MM.1S (cell line): ENCODE measurements around the gene IREB2.

Experiments used
- DNase-seq: peaks from one replicate; pipeline ENCODE4 v3.0.0-alpha.2; 2015
- H2AFZ ChIP-seq: fragments of 300-600 bp; sonication (generic); 2 replicates; pipeline ENCODE4 v1.6.0; 2016; ENCODE audit warnings: antibody characterized with exemption, low read length
- H3F3A ChIP-seq: fragments of 300-600 bp; sonication (generic); 2 replicates; pipeline ENCODE4 v1.6.1; 2016; ENCODE audit warnings: mild to moderate bottlenecking, antibody characterized with exemption, low read length, moderate library complexity, mixed read lengths; ENCODE audit not compliant: insufficient read depth
- H3K27ac ChIP-seq: fragments of 300-600 bp; sonication (generic); 2 replicates; pipeline ENCODE4 v1.5.1; 2016; ENCODE audit warnings: mild to moderate bottlenecking, low read length
- H3K27me3 ChIP-seq: fragments of 300-600 bp; sonication (generic); replicated peaks from 2 replicates; pipeline ENCODE4 v1.6.0; 2016; ENCODE audit warnings: low read length; ENCODE audit not compliant: insufficient read depth
- H3K36me3 ChIP-seq: fragments of 300-600 bp; sonication (generic); replicated peaks from 2 replicates; pipeline ENCODE4 v1.6.1; 2016; ENCODE audit warnings: mild to moderate bottlenecking, low read length, mixed read lengths; ENCODE audit not compliant: insufficient read depth
- H3K4me1 ChIP-seq: fragments of 300-600 bp; sonication (generic); 2 replicates; pipeline ENCODE4 v1.6.1; 2016; ENCODE audit warnings: low read length, mixed read lengths
- H3K4me2 ChIP-seq: fragments of 300-600 bp; sonication (generic); 2 replicates; pipeline ENCODE4 v1.6.0; 2016; ENCODE audit warnings: low read depth, low read length
- H3K4me3 ChIP-seq: fragments of 300-600 bp; sonication (generic); 2 replicates; pipeline ENCODE4 v1.5.1; 2016; ENCODE audit warnings: low read length, mixed read lengths
- H3K79me2 ChIP-seq: fragments of 300-600 bp; sonication (generic); 2 replicates; pipeline ENCODE4 v1.6.1; 2016; ENCODE audit warnings: mixed run types, low read length, mixed read lengths
- H3K9ac ChIP-seq: fragments of 300-600 bp; sonication (generic); 2 replicates; pipeline ENCODE4 v1.6.1; 2016; ENCODE audit warnings: low read length, mixed read lengths
- H3K9me2 ChIP-seq: fragments of 300-600 bp; sonication (generic); replicated peaks from 2 replicates; pipeline ENCODE4 v1.6.1; 2016; ENCODE audit warnings: mild to moderate bottlenecking, low read length, mixed read lengths; ENCODE audit not compliant: insufficient read depth
- H3K9me3 ChIP-seq: fragments of 300-600 bp; sonication (generic); replicated peaks from 2 replicates; pipeline ENCODE4 v1.6.1; 2016; ENCODE audit warnings: mild to moderate bottlenecking, low read length, mixed read lengths; ENCODE audit not compliant: insufficient read depth
- H4K20me1 ChIP-seq: fragments of 300-600 bp; sonication (generic); 2 replicates; pipeline ENCODE4 v1.6.1; 2016; ENCODE audit warnings: mild to moderate bottlenecking, low read length, moderate library complexity, mixed read lengths; ENCODE audit not compliant: insufficient read depth
- EZH2 ChIP-seq: fragments of 300-600 bp; sonication (generic); optimal IDR thresholded peaks from 2 replicates; pipeline ENCODE3; 2017; ENCODE audit warnings: low read depth, mild to moderate bottlenecking, antibody characterized with exemption, low read length, mixed read lengths
- EZH2phosphoT487 ChIP-seq: fragments of 300-600 bp; sonication (generic); IDR thresholded peaks from 2 replicates; pipeline ENCODE4 v1.6.1; 2018; ENCODE audit warnings: antibody characterized with exemption, low read length
- TF ChIP-seq, protein P1 (sequence below): fragments of 300-600 bp; sonication (generic); IDR thresholded peaks from 2 replicates; pipeline ENCODE4 v1.5.1; 2016; ENCODE audit warnings: antibody characterized with exemption, low read length, mixed read lengths

Gene IREB2

DNA sequence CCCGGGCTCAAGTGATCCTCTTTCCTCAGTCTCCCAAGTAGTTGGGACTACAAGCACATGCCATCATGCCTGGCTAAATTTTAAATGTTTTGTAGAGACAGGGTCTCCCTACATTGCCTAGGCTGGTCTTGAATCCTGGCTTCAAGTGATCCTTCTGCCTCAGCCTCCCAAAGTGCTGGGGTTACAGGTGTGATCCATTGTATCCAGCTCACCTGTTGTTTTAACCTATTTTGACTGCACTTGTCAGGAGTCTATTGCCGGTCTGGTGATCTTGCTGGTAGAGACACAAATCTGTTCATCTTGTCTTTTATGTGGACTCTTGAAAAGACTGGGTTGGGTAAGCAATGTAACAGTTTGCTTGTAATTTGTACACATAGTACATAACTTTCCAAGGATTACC is 7.9 kb downstream of the IREB2 start:
- Histone ChIP-seq H3K9me2 (no peaks in the 10 kb centered on the region), H3K9me3 (no peaks in the 10 kb centered on the region), H3K79me2 (peaks cover 97% of the 10 kb centered on the region), H3F3A (no peaks in the 10 kb centered on the region), H3K27me3 (no peaks in the 10 kb centered on the region), H2AFZ (no peak overlapping the region), H3K27ac (no peak overlapping the region), H3K4me3 (no peak overlapping the region), H4K20me1 (peaks cover 17% of the 10 kb centered on the region; the same call in 1 of the 2 replicates), H3K9ac (no peak overlapping the region), H3K4me1 (no peaks in the 10 kb centered on the region), H3K36me3 (peaks cover 17% of the 10 kb centered on the region; the same call in 1 of the 2 replicates), H3K4me2 (no peak overlapping the region)
- TF ChIP-seq EZH2phosphoT487 (no peak), EZH2 (no peak)
- TF ChIP-seq, protein P1, sequence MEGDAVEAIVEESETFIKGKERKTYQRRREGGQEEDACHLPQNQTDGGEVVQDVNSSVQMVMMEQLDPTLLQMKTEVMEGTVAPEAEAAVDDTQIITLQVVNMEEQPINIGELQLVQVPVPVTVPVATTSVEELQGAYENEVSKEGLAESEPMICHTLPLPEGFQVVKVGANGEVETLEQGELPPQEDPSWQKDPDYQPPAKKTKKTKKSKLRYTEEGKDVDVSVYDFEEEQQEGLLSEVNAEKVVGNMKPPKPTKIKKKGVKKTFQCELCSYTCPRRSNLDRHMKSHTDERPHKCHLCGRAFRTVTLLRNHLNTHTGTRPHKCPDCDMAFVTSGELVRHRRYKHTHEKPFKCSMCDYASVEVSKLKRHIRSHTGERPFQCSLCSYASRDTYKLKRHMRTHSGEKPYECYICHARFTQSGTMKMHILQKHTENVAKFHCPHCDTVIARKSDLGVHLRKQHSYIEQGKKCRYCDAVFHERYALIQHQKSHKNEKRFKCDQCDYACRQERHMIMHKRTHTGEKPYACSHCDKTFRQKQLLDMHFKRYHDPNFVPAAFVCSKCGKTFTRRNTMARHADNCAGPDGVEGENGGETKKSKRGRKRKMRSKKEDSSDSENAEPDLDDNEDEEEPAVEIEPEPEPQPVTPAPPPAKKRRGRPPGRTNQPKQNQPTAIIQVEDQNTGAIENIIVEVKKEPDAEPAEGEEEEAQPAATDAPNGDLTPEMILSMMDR, result no peak
- no peak for DNase-seq

DNA sequence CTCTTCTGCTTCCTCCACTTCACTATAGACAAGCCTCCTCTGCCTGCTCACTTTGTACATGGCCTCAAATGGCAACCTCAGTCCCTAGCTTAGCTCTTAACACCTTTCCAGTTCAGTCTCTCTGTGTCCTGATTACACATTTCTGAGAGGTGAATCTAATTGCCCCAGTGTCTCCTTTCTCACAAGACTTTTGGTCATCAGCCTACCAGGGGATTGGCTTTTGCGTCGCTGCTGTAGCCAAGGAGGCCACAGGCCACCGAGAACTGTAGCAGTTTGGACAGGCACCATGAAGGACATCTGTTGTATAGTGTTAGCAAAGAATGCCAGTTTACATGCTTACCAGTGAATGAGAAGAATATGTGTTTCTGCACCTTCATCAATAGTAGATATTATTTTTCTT is 8.5 kb downstream of the IREB2 start:
- H3K4me3 ChIP-seq, result no peak overlapping the region
- H4K20me1 ChIP-seq, result peaks cover 17% of the 10 kb centered on the region; the same call in 1 of the 2 replicates
- H3K4me1 ChIP-seq, result no peaks in the 10 kb centered on the region
- H3K36me3 ChIP-seq, result peaks cover 14% of the 10 kb centered on the region; the same call in 1 of the 2 replicates
- H3K4me2 ChIP-seq, result no peak overlapping the region
- H3K9me3 ChIP-seq, result no peaks in the 10 kb centered on the region
- DNase-seq, result no peak
- no peaks in the 10 kb centered on the region for H3K27me3 ChIP-seq
- no peak overlapping the region for H2AFZ ChIP-seq
- no peaks in the 10 kb centered on the region for H3K9me2 ChIP-seq
- no peak overlapping the region for H3K27ac ChIP-seq
- TF ChIP-seq EZH2 (no peak), EZH2phosphoT487 (no peak)
- TF ChIP-seq, protein P1, result no peak
- H3F3A ChIP-seq, result no peaks in the 10 kb centered on the region
- no peak overlapping the region for H3K9ac ChIP-seq
- H3K79me2 ChIP-seq, result peaks cover 97% of the 10 kb centered on the region

DNA sequence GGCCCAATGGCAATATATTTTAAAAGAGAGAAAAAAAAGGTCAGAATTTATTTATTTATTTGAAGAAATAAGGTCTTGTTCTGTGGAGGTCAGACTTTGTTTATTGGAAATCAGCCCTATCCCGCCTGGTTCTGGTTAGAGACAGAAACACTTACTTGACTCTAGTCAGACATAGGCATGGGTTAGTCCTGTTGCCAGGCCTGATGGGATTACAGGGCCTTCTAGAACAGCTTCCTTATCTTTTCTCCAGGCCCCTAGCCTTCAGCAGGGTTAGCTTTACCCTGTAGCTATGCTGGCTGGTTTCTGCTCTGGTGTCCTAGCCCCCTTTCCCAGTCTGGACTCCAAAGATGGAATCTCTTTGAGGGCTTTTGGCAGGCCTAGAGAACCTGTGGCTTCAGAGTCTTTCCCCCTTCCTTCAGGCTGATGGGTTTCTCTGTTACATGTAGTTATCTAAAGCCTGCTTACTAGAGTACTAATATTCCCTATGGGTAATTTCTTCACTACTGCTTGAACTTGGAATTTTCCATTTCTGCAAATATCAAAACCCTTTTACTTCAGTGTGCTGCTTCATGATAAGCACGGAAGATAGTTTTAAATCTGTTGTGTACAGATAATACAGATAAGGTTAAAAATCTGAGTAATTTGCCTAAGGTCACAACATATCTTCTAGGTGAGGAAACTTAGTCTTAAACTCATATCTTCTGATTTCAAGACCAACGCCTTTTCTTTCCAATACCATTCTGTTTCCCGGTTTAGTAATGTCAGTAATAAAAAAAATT is 10.6 kb downstream of the IREB2 start:
- H3K79me2 ChIP-seq, result peaks cover 99% of the 10 kb centered on the region
- H3K4me3 ChIP-seq, result no peak overlapping the region
- TF ChIP-seq EZH2phosphoT487 (no peak), EZH2 (no peak)
- TF ChIP-seq, protein P1, result no peak
- DNase-seq, result no peak
- no peak overlapping the region for H3K4me2 ChIP-seq
- H3K4me1 ChIP-seq, result no peaks in the 10 kb centered on the region
- peaks cover 12% of the 10 kb centered on the region; the same call in 1 of the 2 replicates for H4K20me1 ChIP-seq
- H2AFZ ChIP-seq, result no peak overlapping the region
- no peaks in the 10 kb centered on the region for H3K9me2 ChIP-seq
- no peaks in the 10 kb centered on the region for H3F3A ChIP-seq
- no peaks in the 10 kb centered on the region for H3K27me3 ChIP-seq
- no peak overlapping the region for H3K27ac ChIP-seq
- H3K36me3 ChIP-seq, result peaks cover 7% of the 10 kb centered on the region; the same call in 1 of the 2 replicates
- H3K9me3 ChIP-seq, result no peaks in the 10 kb centered on the region
- H3K9ac ChIP-seq, result no peak overlapping the region
